Epithelial cell of proximal tubule (primary cell): ENCODE measurements around the gene INPP5J. TPM values are rescaled to one million over a fixed set of nuclear protein-coding genes. Genes with fewer than 3 reads are reported as not detected.

Experiments used
- DNase-seq: peaks from one replicate; pipeline ENCODE4 v3.0.0-alpha.2; 2011; ENCODE audit warnings: low read depth
- H3K4me3 ChIP-seq: 2 replicates; pipeline ENCODE4 v1.5.1; 2011; ENCODE audit warnings: low read depth, mild to moderate bottlenecking, low read length
- CTCF ChIP-seq: conservative IDR thresholded peaks from 2 replicates; pipeline ENCODE4 v1.5.1; 2012; ENCODE audit warnings: low read depth, mild to moderate bottlenecking, low read length
- total RNA-seq: library from RNA; depleted of rRNA; stranded (reverse); fragments of >200 nt; gene quantifications from 2 replicates; pipeline ENCODE4 v1.2.3, GENCODE V29; 2015

The INPP5J gene
- total RNA-seq, 1 donor from 2014 or later, result 1.2 TPM

- TF ChIP-seq CTCF, result no peak
- no peak overlapping the region for H3K4me3 ChIP-seq
- no peak for DNase-seq
These were observed 11.1 kb downstream of the INPP5J start for GRCh38 chr22:31133911-31134310.

GRCh38 chr22:31134688-31135087 is 11.9 kb downstream of the INPP5J start:
- no peak for TF ChIP-seq CTCF
- DNase-seq, result no peak
- no peak overlapping the region for H3K4me3 ChIP-seq

GRCh38 chr22:31135706-31136105 is 12.9 kb downstream of the INPP5J start:
- no peak for DNase-seq
- H3K4me3 ChIP-seq, result no peak overlapping the region
- TF ChIP-seq CTCF, result no peak

- no peak overlapping the region for H3K4me3 ChIP-seq
- TF ChIP-seq CTCF, result no peak
- DNase-seq, result no peak
These were observed 13.4 kb downstream of the INPP5J start for GRCh38 chr22:31136155-31136554.

GRCh38 chr22:31136711-31137110 is 13.9 kb downstream of the INPP5J start:
- no peak for DNase-seq
- no peak for TF ChIP-seq CTCF
- no peak overlapping the region for H3K4me3 ChIP-seq

GRCh38 chr22:31137721-31138120 is 15.0 kb downstream of the INPP5J start:
- no peak overlapping the region for H3K4me3 ChIP-seq
- no peak for DNase-seq
- no peak for TF ChIP-seq CTCF

- no peak for DNase-seq
- TF ChIP-seq CTCF, result no peak
- no peak overlapping the region for H3K4me3 ChIP-seq
These were observed 15.4 kb downstream of the INPP5J start for GRCh38 chr22:31138126-31138525.
